Osteoblast (primary cell): Measurements from ENCODE around the gene MYBPH. TPM values are rescaled to one million over a fixed set of nuclear protein-coding genes. Genes with fewer than 3 reads are reported as not detected.

ENCODE experiments used
- DNase-seq: peaks from one replicate; pipeline ENCODE4 v3.0.0; 2011; ENCODE audit warnings: low spot score, mixed read lengths; ENCODE audit not compliant: insufficient read length; ENCODE audit errors: missing footprints
- H2AFZ ChIP-seq: 2 replicates; pipeline ENCODE4 v1.6.0; 2011; ENCODE audit warnings: mild to moderate bottlenecking, low read length
- H3K27ac ChIP-seq: 2 replicates; pipeline ENCODE4 v1.5.1; 2011; ENCODE audit warnings: mild to moderate bottlenecking, low read depth, low read length, moderate library complexity
- H3K27me3 ChIP-seq: 2 replicates; pipeline ENCODE4 v1.6.0; 2012; ENCODE audit warnings: mild to moderate bottlenecking, control low read depth, inconsistent platforms, low read length, moderate library complexity; ENCODE audit not compliant: insufficient read depth
- H3K36me3 ChIP-seq: 2 replicates; pipeline ENCODE4 v1.5.1; 2011; ENCODE audit warnings: mild to moderate bottlenecking, low read length, control low read depth, moderate library complexity; ENCODE audit not compliant: insufficient read depth
- H3K4me1 ChIP-seq: 2 replicates; pipeline ENCODE4 v1.5.1; 2011; ENCODE audit warnings: mild to moderate bottlenecking, low read length, control low read depth, moderate library complexity; ENCODE audit not compliant: insufficient read depth
- H3K4me2 ChIP-seq: 2 replicates; pipeline ENCODE4 v1.6.0; 2011; ENCODE audit warnings: mild to moderate bottlenecking, low read length; ENCODE audit not compliant: insufficient read depth
- H3K4me3 ChIP-seq: fragments of 200-600 bp; sonication (generic); 3 replicates; pipeline ENCODE4 v1.5.1; 2012; ENCODE audit warnings: mild to moderate bottlenecking, low read length, inconsistent platforms; ENCODE audit not compliant: insufficient read depth
- H3K79me2 ChIP-seq: 2 replicates; pipeline ENCODE4 v1.6.0; 2012; ENCODE audit warnings: mild to moderate bottlenecking, low read length, control low read depth, inconsistent platforms; ENCODE audit not compliant: insufficient read depth
- H3K9me3 ChIP-seq: 2 replicates; pipeline ENCODE4 v1.5.1; 2011; ENCODE audit warnings: low read depth, low read length, control low read depth
- H4K20me1 ChIP-seq: 2 replicates; pipeline ENCODE4 v1.6.0; 2012; ENCODE audit warnings: mild to moderate bottlenecking, low read length, control low read depth; ENCODE audit not compliant: insufficient read depth
- CTCF ChIP-seq: IDR thresholded peaks from 2 replicates; pipeline ENCODE4 v1.5.1; 2011; ENCODE audit warnings: mild to moderate bottlenecking, low read depth, low read length, moderate library complexity; ENCODE audit errors: extremely low read depth
- total RNA-seq: library from RNA; depleted of rRNA; stranded (reverse); fragments of >200 nt; gene quantifications from 2 replicates; pipeline ENCODE4 v1.2.3, GENCODE V29; 2012

The MYBPH gene
- total RNA-seq, 1 donor: under 0.01 TPM

GRCh38 chr1:203140743-203141520 is 34.7 kb downstream of the MYBPH start:
- no peaks in the 10 kb centered on the region for H3K4me1 ChIP-seq
- DNase-seq: peak; percentile 76
- no peak overlapping the region for H3K4me2 ChIP-seq
- H3K27ac ChIP-seq: no peak overlapping the region
- no peaks in the 10 kb centered on the region for H3K79me2 ChIP-seq
- peaks cover 20% of the 10 kb centered on the region for H3K27me3 ChIP-seq
- no peaks in the 10 kb centered on the region for H3K36me3 ChIP-seq
- H4K20me1 ChIP-seq: no peaks in the 10 kb centered on the region
- H3K9me3 ChIP-seq: no peaks in the 10 kb centered on the region
- TF ChIP-seq CTCF: no peak
- no peak overlapping the region for H3K4me3 ChIP-seq
- H2AFZ ChIP-seq: no peak overlapping the region

- Histone ChIP-seq H3K4me2 (no peak overlapping the region), H4K20me1 (no peaks in the 10 kb centered on the region), H3K36me3 (no peaks in the 10 kb centered on the region), H2AFZ (no peak overlapping the region), H3K27ac (no peak overlapping the region), H3K79me2 (no peaks in the 10 kb centered on the region), H3K9me3 (no peaks in the 10 kb centered on the region), H3K27me3 (peaks cover 20% of the 10 kb centered on the region), H3K4me3 (no peak overlapping the region), H3K4me1 (no peaks in the 10 kb centered on the region)
- no peak for TF ChIP-seq CTCF
- peak; percentile 25 for DNase-seq
Observed at GRCh38 chr1:203139976-203140475, 35.6 kb downstream of the MYBPH start.

GRCh38 chr1:203138066-203138465 is 37.6 kb downstream of the MYBPH start:
- no peaks in the 10 kb centered on the region for H3K36me3 ChIP-seq
- no peaks in the 10 kb centered on the region for H4K20me1 ChIP-seq
- H3K4me1 ChIP-seq: no peaks in the 10 kb centered on the region
- no peak for DNase-seq
- no peak overlapping the region for H3K4me3 ChIP-seq
- no peak overlapping the region for H2AFZ ChIP-seq
- no peak overlapping the region for H3K27ac ChIP-seq
- no peak overlapping the region for H3K4me2 ChIP-seq
- H3K9me3 ChIP-seq: no peaks in the 10 kb centered on the region
- H3K79me2 ChIP-seq: no peaks in the 10 kb centered on the region
- H3K27me3 ChIP-seq: peaks cover 23% of the 10 kb centered on the region
- no peak for TF ChIP-seq CTCF

GRCh38 chr1:203137324-203137723 is 38.3 kb downstream of the MYBPH start:
- DNase-seq: peak; percentile 58
- Histone ChIP-seq H3K79me2 (no peaks in the 10 kb centered on the region), H3K9me3 (no peaks in the 10 kb centered on the region), H3K27ac (no peak overlapping the region), H3K27me3 (peaks cover 23% of the 10 kb centered on the region), H4K20me1 (no peaks in the 10 kb centered on the region), H3K4me2 (no peak overlapping the region), H2AFZ (no peak overlapping the region), H3K36me3 (no peaks in the 10 kb centered on the region), H3K4me1 (no peaks in the 10 kb centered on the region), H3K4me3 (no peak overlapping the region)
- no peak for TF ChIP-seq CTCF
